Heart right ventricle (tissue), 16 donors: ENCODE results near the gene PTGES2. TPM values are rescaled to one million over a fixed set of nuclear protein-coding genes. Genes with fewer than 3 reads are reported as not detected.
A peak's percentile ranks its signal among the peaks of the same experiment; 100 is the strongest.

Experiments
- ATAC-seq, 8 donors: fragments of 200-7000 bp; cut with Tn5 transposase; one replicate each; pipeline ENCODE4 v1.9.1; 2020; ENCODE audit warnings: mild to moderate bottlenecking in 8 of 8, moderate library complexity in 8 of 8, moderate number of reproducible peaks in 1 of 8
- DNase-seq, 2 donors: peaks; one replicate each; pipeline ENCODE4 v3.0.0-alpha.2; 2020
- H3K27ac ChIP-seq, 10 donors: fragments of 200-600 bp; sonication (generic) in 2 of 10; one replicate each; pipeline versions ENCODE4 v1.5.0 to v1.8.0; 2020 to 2022; ENCODE audit warnings: mild to moderate bottlenecking in 3 of 10
- H3K27me3 ChIP-seq, 7 donors: fragments of 200-600 bp; one replicate each; pipeline ENCODE4 v1.8.0; 2021 to 2022; ENCODE audit warnings: mild to moderate bottlenecking in 2 of 7
- H3K36me3 ChIP-seq, 9 donors: fragments of 200-600 bp; sonication (generic) in 1 of 9; one replicate each; pipeline versions ENCODE4 v1.5.0 to v1.8.0; 2020 to 2022; ENCODE audit warnings: mild to moderate bottlenecking in 2 of 9
- H3K4me1 ChIP-seq, 9 donors: fragments of 200-600 bp; sonication (generic) in 1 of 9; one replicate each; pipeline versions ENCODE4 v1.5.0 to v1.8.0; 2020 to 2022; ENCODE audit warnings: mild to moderate bottlenecking in 4 of 9
- H3K4me3 ChIP-seq, 10 donors: fragments of 200-600 bp; sonication (generic) in 2 of 10; one replicate each; pipeline versions ENCODE4 v1.5.0 to v1.8.0; 2020 to 2022; ENCODE audit warnings: mild to moderate bottlenecking in 7 of 10, moderate library complexity in 2 of 10
- H3K9me3 ChIP-seq, 11 donors: fragments of 200-600 bp in 10 of 11; sonication (generic) in 2 of 11; one replicate each; pipeline versions ENCODE4 v1.5.0 to v1.8.0; 2013 to 2022; ENCODE audit warnings: mild to moderate bottlenecking in 2 of 11, control low read depth in 1 of 11, moderate library complexity in 1 of 11
- CTCF ChIP-seq, 9 donors: fragments of 200-600 bp; sonication (generic) in 2 of 9; IDR thresholded peaks; one replicate each; pipeline versions ENCODE4 v1.5.0 to v1.8.0; 2021 to 2022; ENCODE audit warnings: antibody characterized with exemption in 9 of 9, mild to moderate bottlenecking in 5 of 9, moderate library complexity in 1 of 9
- WGBS, 2 donors: extraction: QIAGEN DNeasy Blood & Tissue Kit; methylation state at CpG; one replicate each; pipeline ENCODE4 v1.1.7; 2013; ENCODE audit warnings: inconsistent platforms in 1 of 2; 5-methylcytosine and 5-hydroxymethylcytosine counted together
- intact Hi-C, 10 donors: fragments of 100-400 bp; cut with DNase I; formaldehyde crosslinking; loops; one replicate each; pipeline versions ENCODE4 v1.11.1 to v1.14.2; 2022
- polyA plus RNA-seq, 2 donors: library from polyadenylated mRNA; stranded (reverse); fragments of 200-250 nt; gene quantifications; one replicate each; pipeline ENCODE4 v1.2.3, GENCODE V29; 2013
- total RNA-seq, 10 donors: library from RNA; stranded (reverse); fragmentation: NEBNext Ultra II Directional in 3 of 10; extraction: Animal tissue kit (Norgen Biotek cat#: 25700) in 3 of 10; gene quantifications; one replicate each; pipeline versions ENCODE4 v1.2.1 to v1.2.4, GENCODE V29; 2021 to 2023
- donor health status: Arrhythmogenic right ventricular cardiomyopathy.
- donor health status: ischemic (EF 13 %, LVEDD 7.1; RV severe dilation, severe dysfunction).
- donor health status: healthy with polysubstance abuse.
- donor health status: DM: no; HTN: yes; CAD: no.
- donor health status: DM: no; HTN: no; CAD: no.
- donor health status: ischemic (EF 25% LVEDD 6.9; RV normal size, moderate dysfunction).
- donor health status: ischemic (EF 25% LVEDD 5.7; RV mildly dilated, moderate dysfunction).
- donor health status: healthy.
- donor health status: DM: yes; HTN: yes; CAD: no.
- donor health status: Ischemic cardiomyopathy.
- donor health status: ischemic (EF 35%, LVEDD 5.7; RV mildly dilated, moderate dysfunction).
- donor health status: nonischemic (EF 11% LVEDD 7.7; RV severe dilation, severe dysfunction).
- donor health status: DM: yes; HTN: yes; CAD: no.
- donor health status: PGD.
- donor health status: ischemic (EF 29% LVEDD 5.4; RV normal size, mild dysfunction).
- donor health status: nonischemic (EF 23%, LVEDD 6.1; RV moderate dilation, normal function).

PTGES2 gene
- total and polyA plus RNA-seq, 12 donors = 117 to 166 (median 147) TPM

GRCh38 chr9:128122809-128123175 lies 4.7 kb downstream of the PTGES2 start:
- DNase-seq (peak in 1 of 2 donors; percentile 12), ATAC-seq (no peak)
- WGBS, 2 donors = 91 to 94% methylated on average over 24 of the region's 24 CpGs
- Histone ChIP-seq H3K4me1 (peaks cover 11 to 32% (median 27%) of the 10 kb centered on the region in 9 donors), H3K9me3 (no peaks in the 10 kb centered on the region), H3K36me3 (peaks cover 0 to 54% (median 24%) of the 10 kb centered on the region in 9 donors), H3K4me3 (no peak overlapping the region), H3K27me3 (no peaks in the 10 kb centered on the region), H3K27ac (no peak overlapping the region)
- TF ChIP-seq CTCF (IDR thresholded peaks at IDR 0.05) = no peak
- intact Hi-C loops = no loop called here

- WGBS, 2 donors = 88 to 92% methylated on average over 27 of the region's 27 CpGs
- no peaks in the 10 kb centered on the region for H3K9me3 ChIP-seq
- no peak overlapping the region for H3K4me3 ChIP-seq
- TF ChIP-seq CTCF (IDR thresholded peaks at IDR 0.05) = no peak
- peak in 1 of 2 donors; percentile 6 for DNase-seq
- peaks cover 11 to 38% (median 31%) of the 10 kb centered on the region in 9 donors for H3K4me1 ChIP-seq
- H3K36me3 ChIP-seq = peaks cover 0 to 54% (median 24%) of the 10 kb centered on the region in 9 donors
- H3K27me3 ChIP-seq = no peaks in the 10 kb centered on the region
- no peak overlapping the region for H3K27ac ChIP-seq
- ATAC-seq = no peak
- intact Hi-C loops = no loop called here
Observed at GRCh38 chr9:128121924-128122808, 5.4 kb downstream of the PTGES2 start.

- Histone ChIP-seq H3K4me3 (no peak overlapping the region), H3K9me3 (no peaks in the 10 kb centered on the region), H3K36me3 (peaks cover 0 to 54% (median 24%) of the 10 kb centered on the region in 9 donors), H3K27me3 (no peaks in the 10 kb centered on the region), H3K4me1 (peaks cover 9 to 31% (median 24%) of the 10 kb centered on the region in 9 donors), H3K27ac (no peak overlapping the region)
- 93 to 96% methylated on average over 5 of the region's 5 CpGs for WGBS, 2 donors
- no peak for TF ChIP-seq CTCF (IDR thresholded peaks at IDR 0.05)
- DNase-seq (no peak), ATAC-seq (no peak)
- intact Hi-C loops = no loop called here
Observed at GRCh38 chr9:128121466-128121810, 6.1 kb downstream of the PTGES2 start.

GRCh38 chr9:128120741-128121465 lies 6.6 kb downstream of the PTGES2 start:
- H3K4me3 ChIP-seq = no peak overlapping the region
- peak in 1 of 2 donors; percentile 7 for DNase-seq
- peaks cover 0 to 54% (median 24%) of the 10 kb centered on the region in 9 donors for H3K36me3 ChIP-seq
- H3K27ac ChIP-seq = no peak overlapping the region
- WGBS, 2 donors = 81 to 82% methylated on average over 29 of the region's 29 CpGs
- peaks cover 5 to 26% (median 19%) of the 10 kb centered on the region in 9 donors for H3K4me1 ChIP-seq
- H3K27me3 ChIP-seq = no peaks in the 10 kb centered on the region
- ATAC-seq = no peak
- TF ChIP-seq CTCF (IDR thresholded peaks at IDR 0.05) = no peak
- H3K9me3 ChIP-seq = no peaks in the 10 kb centered on the region
- intact Hi-C loops = no loop called here
